WI38 (cell line): ENCODE results near the gene FAM174C.
A peak's percentile ranks its signal among the peaks of the same experiment; 100 is the strongest.

Experiments
- H3K4me3 ChIP-seq: 2 replicates; pipeline ENCODE4 v1.5.1; 2011; ENCODE audit warnings: low read depth, mild to moderate bottlenecking, control low read depth, low read length
- CTCF ChIP-seq: IDR thresholded peaks from 2 replicates; pipeline ENCODE4 v1.5.1; 2012; ENCODE audit warnings: low read depth, mild to moderate bottlenecking, control low read depth, low read length

FAM174C gene

GRCh38 chr19:1275260-1275975, at the start of gene FAM174C:
FAM174C (plus strand) TSS chr19:1275530; CDS start chr19:1275550, 20 bp downstream.
- peak within 1 kb of the TSS; percentile 66 for H3K4me3 ChIP-seq
- TF ChIP-seq CTCF, result no peak

- TF ChIP-seq CTCF, result no peak
- no peak overlapping the region for H3K4me3 ChIP-seq
These were observed 49.2 kb upstream of the FAM174C start for GRCh38 chr19:1226227-1226518.

GRCh38 chr19:1226522-1227303, 48.6 kb upstream of the FAM174C start:
- TF ChIP-seq CTCF, result no peak
- H3K4me3 ChIP-seq, result no peak overlapping the region

- H3K4me3 ChIP-seq, result no peak overlapping the region
- TF ChIP-seq CTCF, result no peak
These were observed 47.9 kb upstream of the FAM174C start for GRCh38 chr19:1227304-1228054.

GRCh38 chr19:1228161-1228957, 47.0 kb upstream of the FAM174C start:
- no peak overlapping the region for H3K4me3 ChIP-seq
- TF ChIP-seq CTCF, result no peak

- no peak for TF ChIP-seq CTCF
- no peak overlapping the region for H3K4me3 ChIP-seq
These were observed 46.0 kb upstream of the FAM174C start for GRCh38 chr19:1229056-1229923.
